Ascending aorta (tissue), 2 donors: ENCODE results near the gene HOXA2. TPM values are rescaled to one million over a fixed set of nuclear protein-coding genes. Genes with fewer than 3 reads are reported as not detected.

Experiments
- DNase-seq, 2 donors: peaks; one replicate each; pipeline ENCODE4 v3.0.0-alpha.2; 2019; ENCODE audit warnings: low spot score in 2 of 2
- H3K27ac ChIP-seq, 2 donors: fragments of 200-600 bp; sonication (generic); one replicate each; pipeline ENCODE4 v1.5.1; 2016 to 2017; ENCODE audit warnings: mild to moderate bottlenecking in 1 of 2
- H3K27me3 ChIP-seq: fragments of 200-600 bp; sonication (generic); one replicate; pipeline ENCODE4 v1.5.1; 2017
- H3K36me3 ChIP-seq, 2 donors: fragments of 200-600 bp; sonication (generic); one replicate each; pipeline ENCODE4 v1.5.1; 2016
- H3K4me1 ChIP-seq, 2 donors: fragments of 200-600 bp; sonication (generic); one replicate each; pipeline ENCODE4 v1.5.1; 2016 to 2017; ENCODE audit warnings: mild to moderate bottlenecking in 1 of 2
- H3K4me3 ChIP-seq, 2 donors: fragments of 200-600 bp; sonication (generic); one replicate each; pipeline ENCODE4 v1.5.1; 2016 to 2017; ENCODE audit warnings: mild to moderate bottlenecking in 1 of 2
- H3K9me3 ChIP-seq, 2 donors: fragments of 200-600 bp; sonication (generic); one replicate each; pipeline ENCODE4 v1.5.1; 2016
- CTCF ChIP-seq, 3 experiments: fragments of 200-600 bp in 2 of 3; fragments of 450-650 bp in 1 of 3; sonication (generic) in 2 of 3; IDR thresholded peaks; one replicate each; pipeline ENCODE4 v1.5.1; 2016 to 2019; ENCODE audit warnings: antibody characterized with exemption in 3 of 3, mild to moderate bottlenecking in 1 of 3, moderate library complexity in 1 of 3
- intact Hi-C: fragments of 100-400 bp; cut with DNase I; formaldehyde crosslinking; loops from one replicate; pipeline ENCODE4 v1.15.1; 2023
- total RNA-seq: library from RNA; depleted of rRNA; stranded (reverse); fragments of >200 nt; gene quantifications from one replicate; pipeline ENCODE4 v1.1.0, GENCODE V29; 2016

HOXA2 gene
- total RNA-seq, 1 donor from 2014 or later: 36.5 TPM

GRCh38 chr7:27093184-27093895 is 9.1 kb downstream of the HOXA2 start:
- no peaks in the 10 kb centered on the region for H3K36me3 ChIP-seq
- H3K27ac ChIP-seq: no peak overlapping the region
- no peak for DNase-seq
- H3K9me3 ChIP-seq: no peaks in the 10 kb centered on the region
- no peak for TF ChIP-seq CTCF (IDR thresholded peaks at IDR 0.05)
- H3K27me3 ChIP-seq: peaks cover 1% of the 10 kb centered on the region
- intact Hi-C loops: loop anchor here (2.0 kb wide), 1 partner anchor 237 kb away; no protein-coding TSS in a partner anchor
- H3K4me1 ChIP-seq: peaks cover 0 to 6% of the 10 kb centered on the region in 2 donors
- H3K4me3 ChIP-seq: no peak overlapping the region

GRCh38 chr7:27092819-27093110 is 9.7 kb downstream of the HOXA2 start:
- Histone ChIP-seq H3K27me3 (peaks cover 7% of the 10 kb centered on the region), H3K4me1 (peaks cover 0 to 5% of the 10 kb centered on the region in 2 donors), H3K27ac (no peak overlapping the region), H3K4me3 (no peak overlapping the region), H3K9me3 (no peaks in the 10 kb centered on the region), H3K36me3 (no peaks in the 10 kb centered on the region)
- intact Hi-C loops: loop anchor here (2.0 kb wide), 1 partner anchor 236 kb away; no protein-coding TSS in a partner anchor
- no peak for TF ChIP-seq CTCF (IDR thresholded peaks at IDR 0.05)
- no peak for DNase-seq

- H3K4me3 ChIP-seq: no peak overlapping the region
- H3K4me1 ChIP-seq: peaks cover 0 to 5% of the 10 kb centered on the region in 2 donors
- intact Hi-C loops: loop anchor here (2.0 kb wide), 1 partner anchor 235 kb away; no protein-coding TSS in a partner anchor
- no peak for TF ChIP-seq CTCF (IDR thresholded peaks at IDR 0.05)
- no peaks in the 10 kb centered on the region for H3K36me3 ChIP-seq
- no peak for DNase-seq
- no peak overlapping the region for H3K27ac ChIP-seq
- H3K27me3 ChIP-seq: peaks cover 8% of the 10 kb centered on the region
- no peaks in the 10 kb centered on the region for H3K9me3 ChIP-seq
Measured at GRCh38 chr7:27091941-27092818, 10.3 kb downstream of the HOXA2 start.

GRCh38 chr7:27091105-27091504 is 11.4 kb downstream of the HOXA2 start:
- intact Hi-C loops: no loop called here
- Histone ChIP-seq H3K4me1 (peaks cover 0 to 5% of the 10 kb centered on the region in 2 donors), H3K27me3 (peaks cover 8% of the 10 kb centered on the region)

More at GRCh38 chr7:27091105-27091504, 11.4 kb downstream of the HOXA2 start:
- Histone ChIP-seq H3K9me3 (no peaks in the 10 kb centered on the region), H3K27ac (no peak overlapping the region), H3K36me3 (no peaks in the 10 kb centered on the region), H3K4me3 (no peak overlapping the region)
- no peak for TF ChIP-seq CTCF (IDR thresholded peaks at IDR 0.05)
- DNase-seq: no peak
